ENCODE results near the gene LRP2BP. TPM values are rescaled to one million over a fixed set of nuclear protein-coding genes. Genes with fewer than 3 reads are reported as not detected.
"Not testable (repeated sequence)": the region's sequence is repeated elsewhere in the genome, so short reads cannot be mapped to it uniquely, and the experiment has no call there.

LRP2BP gene
- total RNA-seq, 1 experiment from 2014 or later: 0.85 TPM

DNA sequence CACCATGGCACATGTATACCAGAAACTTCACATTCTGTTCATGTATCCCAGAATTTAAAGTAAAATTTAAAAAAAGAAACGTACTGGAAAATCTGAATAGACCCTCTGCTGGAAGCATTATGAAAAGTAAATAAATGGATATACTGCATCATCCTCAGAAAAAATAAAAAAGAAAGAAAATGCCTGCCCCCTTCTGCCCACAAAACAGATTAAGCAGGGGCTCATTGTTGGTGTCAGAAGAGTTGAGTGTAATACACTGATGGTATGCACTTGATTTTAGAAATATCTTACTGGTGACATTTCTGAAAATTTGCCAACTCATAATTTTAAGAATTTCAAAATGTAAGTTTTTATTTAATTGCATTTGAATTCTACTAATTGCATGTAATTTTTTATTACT lies 77.8 kb downstream of the LRP2BP start:
- intact Hi-C loops (cut with micrococcal nuclease; ENCODE audit: unreplicated experiment): no loop called here
- no peaks in the 10 kb centered on the region for H3K9me3 ChIP-seq (ENCODE audit: insufficient read depth, low read depth)
- H2AFZ ChIP-seq: no peak overlapping the region
- POLR2A ChIA-PET (ENCODE audit: unreplicated experiment): no interaction called here
- no peak for DNase-seq
- H3K27me3 ChIP-seq (ENCODE audit: insufficient read depth, low read depth): no peaks in the 10 kb centered on the region
- no peak overlapping the region for H3K4me3 ChIP-seq
- no peak overlapping the region for H3K4me2 ChIP-seq
- H3F3A ChIP-seq (ENCODE audit: insufficient read depth, low read depth): no peaks in the 10 kb centered on the region; the same call in 1 of the 2 replicates
- peak overlapping the region; percentile 43; the same call in 1 of the 2 replicates for H3K27ac ChIP-seq
- H3K79me2 ChIP-seq (ENCODE audit: low read depth): no peaks in the 10 kb centered on the region
- BruUV-seq (replicated peaks): no TSS peak
- H4K20me1 ChIP-seq (ENCODE audit: insufficient read depth): no peaks in the 10 kb centered on the region
- H3K9me2 ChIP-seq (ENCODE audit: insufficient read depth): no peaks in the 10 kb centered on the region
- CTCF ChIA-PET: no interaction called here
- H3K4me1 ChIP-seq (replicated peaks; ENCODE audit: insufficient read depth): peaks cover 8% of the 10 kb centered on the region
- H3K36me3 ChIP-seq (ENCODE audit: low read depth): no peaks in the 10 kb centered on the region
- TF ChIP-seq EZH2 (IDR thresholded peaks at IDR 0.05; ENCODE audit: low read depth) (no peak), CTCF (conservative IDR thresholded peaks at IDR 0.05) (no peak)

DNA sequence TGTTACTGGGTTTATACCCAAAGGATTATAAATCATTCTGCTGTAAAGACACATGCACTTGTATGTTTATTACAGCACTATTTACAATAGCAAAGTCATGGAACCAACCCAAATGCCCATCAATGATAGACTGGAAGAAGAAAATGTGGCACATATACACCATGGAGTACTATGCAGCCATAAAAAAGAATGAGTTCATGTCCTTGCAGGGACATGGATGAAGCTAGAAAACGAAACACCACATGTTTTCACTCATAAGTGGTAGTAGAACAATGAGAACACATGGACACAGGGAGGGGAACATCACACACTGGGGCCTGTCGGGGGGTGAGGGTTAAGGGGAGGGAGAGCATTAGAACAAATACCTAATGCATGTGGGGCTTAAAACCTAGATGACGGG lies 78.3 kb downstream of the LRP2BP start:
- CTCF ChIA-PET; intact Hi-C loops (cut with micrococcal nuclease; ENCODE audit: unreplicated experiment); H3K9me3 ChIP-seq (ENCODE audit: insufficient read depth, low read depth); H2AFZ ChIP-seq; H3K27me3 ChIP-seq (ENCODE audit: insufficient read depth, low read depth); H3K36me3 ChIP-seq (ENCODE audit: low read depth); H3F3A ChIP-seq (ENCODE audit: insufficient read depth, low read depth); H3K9me2 ChIP-seq (ENCODE audit: insufficient read depth); H3K4me2 ChIP-seq; H3K79me2 ChIP-seq (ENCODE audit: low read depth); H3K4me3 ChIP-seq; H4K20me1 ChIP-seq (ENCODE audit: insufficient read depth); BruUV-seq (replicated peaks); DNase-seq; POLR2A ChIA-PET (ENCODE audit: unreplicated experiment); H3K4me1 ChIP-seq (replicated peaks; ENCODE audit: insufficient read depth); H3K27ac ChIP-seq: not testable (repeated sequence)

Other genes with a start within 250 kb of the LRP2BP start
- 33.4 and 48.2 TPM in 2 replicates for gene CFAP97, start 191.9 kb downstream of the LRP2BP start, total RNA-seq (2021)
- 18.0 and 20.1 TPM in 2 replicates for gene SNX25, start 186.3 kb downstream of the LRP2BP start, total RNA-seq (2021)
- 4.2 and 5.8 TPM in 2 replicates for gene ANKRD37, start 917 bp upstream of the LRP2BP start, total RNA-seq (2021)
- gene UFSP2, start 30.0 kb upstream of the LRP2BP start, total RNA-seq (2021): 22.7 and 26.8 TPM in 2 replicates
- 2.1 and 4.3 TPM in 2 replicates for gene CCDC110, start 75.8 kb upstream of the LRP2BP start, total RNA-seq (2021)
- 3.3 and 5.6 TPM in 2 replicates for gene PDLIM3, start 139.6 kb upstream of the LRP2BP start, total RNA-seq (2021)

Measured in PC-9 (cell line).